Activated CD4-positive, alpha-beta T cell treated with anti-CD3 and anti-CD28 coated beads, Interleukin-2, amount 10 ng/mL, durations not matched to agents 7 days and 5 days (primary cell): Measurements from ENCODE around the gene RBM6. TPM values are rescaled to one million over a fixed set of nuclear protein-coding genes. Genes with fewer than 3 reads are reported as not detected.
A peak's percentile ranks its signal among the peaks of the same experiment; 100 is the strongest.
"Not testable (repeated sequence)": the region's sequence is repeated elsewhere in the genome, so short reads cannot be mapped to it uniquely, and the experiment has no call there.

Experiments
- CTCF ChIA-PET: fragments of 350-600 bp; sonication (Branson Sonifier 250); formaldehyde crosslinking; loops from one replicate; lab custom pipeline; 2021; ENCODE audit warnings: antibody characterized with exemption; lab: Charles Lee
- POLR2A ChIA-PET: fragments of 350-600 bp; sonication (Branson Sonifier 250); formaldehyde crosslinking; loops from one replicate; lab custom pipeline; 2021; ENCODE audit warnings: antibody characterized with exemption; lab: Charles Lee
- DNase-seq: peaks from one replicate; pipeline ENCODE4 v3.0.0-alpha.2; 2020
- H3K27ac Mint-ChIP-seq: one replicate; pipeline ENCODE4 v1.8.0; 2021; ENCODE audit warnings: mild to moderate bottlenecking, moderate library complexity, mixed read lengths
- H3K27me3 Mint-ChIP-seq: one replicate; pipeline ENCODE4 v1.8.0; 2021; ENCODE audit warnings: mixed read lengths
- H3K36me3 Mint-ChIP-seq: one replicate; pipeline ENCODE4 v1.8.0; 2021; ENCODE audit warnings: low read depth, mixed read lengths
- H3K4me1 Mint-ChIP-seq: one replicate; pipeline ENCODE4 v1.8.0; 2021; ENCODE audit warnings: mixed read lengths
- H3K4me3 Mint-ChIP-seq: one replicate; pipeline ENCODE4 v1.8.0; 2021; ENCODE audit warnings: mild to moderate bottlenecking, moderate library complexity, mixed read lengths
- H3K9me3 Mint-ChIP-seq: one replicate; pipeline ENCODE4 v1.8.0; 2021; ENCODE audit warnings: mixed read lengths
- total RNA-seq, 2 experiments: library from RNA; stranded (reverse); gene quantifications; one replicate each; pipeline ENCODE4 v1.2.3, GENCODE V29; 2021

The RBM6 gene
- total RNA-seq, 2 experiments from 2014 or later: 87.7 to 105 TPM

GRCh38 chr3:49906073-49906743 lies 33.7 kb upstream of the RBM6 start:
- no peaks in the 10 kb centered on the region for H3K9me3 Mint-ChIP-seq
- H3K27ac Mint-ChIP-seq: peak overlapping the region; percentile 96
- DNase-seq: peak; percentile 58
- ChIA-PET POLR2A (no interaction called here), CTCF (interaction anchor here (0.6 to 2.4 kb wide), 8 partner anchors 8 to 118 kb away, joined by 3 to 12 read pairs (median 4); partner anchors contain the start of genes INKA1 and RBM6)
- peaks cover 43% of the 10 kb centered on the region for H3K4me1 Mint-ChIP-seq
- peak overlapping the region; percentile 63 for H3K4me3 Mint-ChIP-seq
- H3K27me3 Mint-ChIP-seq: no peaks in the 10 kb centered on the region
- H3K36me3 Mint-ChIP-seq: peaks cover 11% of the 10 kb centered on the region

- CTCF ChIA-PET: interaction anchor here (0.7 to 2.4 kb wide), 6 partner anchors 9 to 303 kb away, joined by 3 to 12 read pairs (median 3); no protein-coding TSS in a partner anchor
- Mint-ChIP-seq H3K4me3 (no peak overlapping the region), H3K4me1 (peaks cover 31% of the 10 kb centered on the region), H3K36me3 (peaks cover 15% of the 10 kb centered on the region), H3K27ac (no peak overlapping the region), H3K9me3 (no peaks in the 10 kb centered on the region), H3K27me3 (no peaks in the 10 kb centered on the region)
- POLR2A ChIA-PET: no interaction called here
- DNase-seq: no peak
Measured at GRCh38 chr3:49908373-49909199, 31.4 kb upstream of the RBM6 start.

GRCh38 chr3:49910409-49911123 lies 29.4 kb upstream of the RBM6 start:
- Mint-ChIP-seq H3K4me1 (peaks cover 14% of the 10 kb centered on the region), H3K27ac (no peak overlapping the region), H3K27me3 (no peaks in the 10 kb centered on the region), H3K36me3 (peaks cover 12% of the 10 kb centered on the region), H3K9me3 (no peaks in the 10 kb centered on the region), H3K4me3 (no peak overlapping the region)
- POLR2A ChIA-PET: no interaction called here
- CTCF ChIA-PET: interaction anchor here (0.8 kb wide), 1 partner anchor 9 kb away, joined by 3 read pairs; no protein-coding TSS in a partner anchor
- no peak for DNase-seq

GRCh38 chr3:49911124-49911420 lies 28.9 kb upstream of the RBM6 start:
- Mint-ChIP-seq H3K4me1 (peaks cover 9% of the 10 kb centered on the region), H3K4me3 (no peak overlapping the region), H3K27me3 (no peaks in the 10 kb centered on the region), H3K27ac (no peak overlapping the region), H3K9me3 (no peaks in the 10 kb centered on the region), H3K36me3 (peaks cover 13% of the 10 kb centered on the region)
- ChIA-PET CTCF (interaction anchor here (0.8 kb wide), 1 partner anchor 10 kb away, joined by 3 read pairs; no protein-coding TSS in a partner anchor), POLR2A (no interaction called here)
- DNase-seq: no peak

GRCh38 chr3:49911611-49912010 lies 28.3 kb upstream of the RBM6 start:
- Mint-ChIP-seq H3K27ac (no peak overlapping the region), H3K27me3 (no peaks in the 10 kb centered on the region), H3K9me3 (no peaks in the 10 kb centered on the region), H3K36me3 (peaks cover 14% of the 10 kb centered on the region), H3K4me3 (no peak overlapping the region), H3K4me1 (peaks cover 4% of the 10 kb centered on the region)
- ChIA-PET CTCF (interaction anchor here (1.3 kb wide), 1 partner anchor 64 kb away, joined by 3 read pairs; no protein-coding TSS in a partner anchor), POLR2A (no interaction called here)
- DNase-seq: no peak

GRCh38 chr3:49912881-49913281 lies 27.1 kb upstream of the RBM6 start:
- no peaks in the 10 kb centered on the region for H3K9me3 Mint-ChIP-seq
- H3K4me1 Mint-ChIP-seq: peaks cover 2% of the 10 kb centered on the region
- DNase-seq: no peak
- ChIA-PET CTCF (interaction anchor here (1.3 to 2.1 kb wide), 2 partner anchors 16 to 66 kb away, joined by 3 to 8 read pairs; partner anchors contain the start of gene MON1A), POLR2A (interaction anchor here (0.6 kb wide), 1 partner anchor 205 kb away, joined by 3 read pairs; no protein-coding TSS in a partner anchor)
- no peaks in the 10 kb centered on the region for H3K27me3 Mint-ChIP-seq
- no peak overlapping the region for H3K27ac Mint-ChIP-seq
- no peak overlapping the region for H3K4me3 Mint-ChIP-seq
- H3K36me3 Mint-ChIP-seq: peaks cover 16% of the 10 kb centered on the region

- H3K4me1 Mint-ChIP-seq: peaks cover 8% of the 10 kb centered on the region
- no peaks in the 10 kb centered on the region for H3K9me3 Mint-ChIP-seq
- H3K4me3 Mint-ChIP-seq: no peak overlapping the region
- ChIA-PET CTCF (interaction anchor here (0.5 to 2.4 kb wide), 4 partner anchors 9 to 60 kb away, joined by 3 to 6 read pairs (median 3); no protein-coding TSS in a partner anchor), POLR2A (no interaction called here)
- H3K27ac Mint-ChIP-seq: no peak overlapping the region
- H3K27me3 Mint-ChIP-seq: no peaks in the 10 kb centered on the region
- DNase-seq: no peak
- peaks cover 15% of the 10 kb centered on the region for H3K36me3 Mint-ChIP-seq
Measured at GRCh38 chr3:49914906-49915305, 25.0 kb upstream of the RBM6 start.

GRCh38 chr3:49916686-49917085 lies 23.3 kb upstream of the RBM6 start:
- peaks cover 12% of the 10 kb centered on the region for H3K36me3 Mint-ChIP-seq
- H3K4me1 Mint-ChIP-seq: peaks cover 8% of the 10 kb centered on the region
- POLR2A ChIA-PET: no interaction called here
- H3K27ac Mint-ChIP-seq: no peak overlapping the region
- CTCF ChIA-PET: interaction anchor here (3.6 kb wide), 1 partner anchor 9 kb away, joined by 12 read pairs; no protein-coding TSS in a partner anchor
- H3K4me3 Mint-ChIP-seq: no peak overlapping the region
- DNase-seq: no peak
- no peaks in the 10 kb centered on the region for H3K27me3 Mint-ChIP-seq
- no peaks in the 10 kb centered on the region for H3K9me3 Mint-ChIP-seq

GRCh38 chr3:49917806-49918590 lies 22.0 kb upstream of the RBM6 start:
- not testable (repeated sequence) for H3K4me1 Mint-ChIP-seq, H3K9me3 Mint-ChIP-seq, DNase-seq, H3K27ac Mint-ChIP-seq, H3K36me3 Mint-ChIP-seq, H3K27me3 Mint-ChIP-seq, H3K4me3 Mint-ChIP-seq
- ChIA-PET CTCF (interaction anchor here (0.7 to 3.6 kb wide), 3 partner anchors 9 to 33 kb away, joined by 3 to 12 read pairs (median 3); no protein-coding TSS in a partner anchor), POLR2A (interaction anchor here (0.7 kb wide), 1 partner anchor 10 kb away, joined by 3 read pairs; no protein-coding TSS in a partner anchor)

GRCh38 chr3:49924683-49925082 lies 15.3 kb upstream of the RBM6 start:
- H3K9me3 Mint-ChIP-seq: no peaks in the 10 kb centered on the region
- POLR2A ChIA-PET: no interaction called here
- no peak overlapping the region for H3K27ac Mint-ChIP-seq
- no peak for DNase-seq
- CTCF ChIA-PET: interaction anchor here (0.6 to 1.4 kb wide), 4 partner anchors 8 to 1514 kb away, joined by 3 read pairs; partner anchors contain the start of gene RBM6
- no peaks in the 10 kb centered on the region for H3K27me3 Mint-ChIP-seq
- H3K36me3 Mint-ChIP-seq: peaks cover 2% of the 10 kb centered on the region
- peaks cover 19% of the 10 kb centered on the region for H3K4me1 Mint-ChIP-seq
- no peak overlapping the region for H3K4me3 Mint-ChIP-seq

GRCh38 chr3:49925485-49925884 lies 14.5 kb upstream of the RBM6 start:
- ChIA-PET POLR2A (no interaction called here), CTCF (interaction anchor here (1.1 to 1.4 kb wide), 2 partner anchors 15 to 20 kb away, joined by 3 read pairs; partner anchors contain the start of gene RBM6)
- Mint-ChIP-seq H3K4me3 (no peak overlapping the region), H3K36me3 (peaks cover 2% of the 10 kb centered on the region), H3K27ac (no peak overlapping the region), H3K27me3 (no peaks in the 10 kb centered on the region), H3K4me1 (peaks cover 24% of the 10 kb centered on the region), H3K9me3 (no peaks in the 10 kb centered on the region)
- no peak for DNase-seq
